Lower lobe of right lung (tissue), 2 donors: ENCODE results near the gene SMIM32. TPM values are rescaled to one million over a fixed set of nuclear protein-coding genes. Genes with fewer than 3 reads are reported as not detected.

ENCODE experiments used
- ATAC-seq, 2 donors: fragments of 200-7000 bp; cut with Tn5 transposase; one replicate each; pipeline ENCODE4 v1.9.1; 2020 to 2022; ENCODE audit warnings: mild to moderate bottlenecking in 2 of 2, moderate library complexity in 2 of 2
- DNase-seq: peaks from one replicate; pipeline ENCODE4 v3.0.0-alpha.2; 2020
- H3K27ac ChIP-seq: fragments of 200-600 bp; one replicate; pipeline ENCODE4 v1.8.0; 2022
- H3K27me3 ChIP-seq: fragments of 200-600 bp; one replicate; pipeline ENCODE4 v1.8.0; 2022; ENCODE audit warnings: low read depth
- H3K36me3 ChIP-seq: fragments of 200-600 bp; one replicate; pipeline ENCODE4 v1.8.0; 2022; ENCODE audit warnings: mild to moderate bottlenecking
- H3K4me1 ChIP-seq: fragments of 200-600 bp; one replicate; pipeline ENCODE4 v1.8.0; 2022
- H3K4me3 ChIP-seq: fragments of 200-600 bp; one replicate; pipeline ENCODE4 v1.8.0; 2022; ENCODE audit warnings: mild to moderate bottlenecking
- H3K9me3 ChIP-seq: fragments of 200-600 bp; one replicate; pipeline ENCODE4 v1.8.0; 2022
- CTCF ChIP-seq: fragments of 200-600 bp; IDR thresholded peaks from one replicate; pipeline ENCODE4 v1.8.0; 2022; ENCODE audit warnings: antibody characterized with exemption, mild to moderate bottlenecking
- intact Hi-C: fragments of 100-400 bp; cut with DNase I; formaldehyde crosslinking; loops from one replicate; pipeline ENCODE4 v1.11.0; 2022
- total RNA-seq: library from RNA; stranded (reverse); fragmentation: NEBNext Ultra II Directional; extraction: Animal tissue kit (Norgen Biotek cat#: 25700); gene quantifications from one replicate; pipeline ENCODE4 v1.2.1, GENCODE V29; 2021
- donor health status: DM: no; HTN: yes; CAD: no; lungs with severe emphysema.

Gene SMIM32
- total RNA-seq, 1 donor from 2014 or later = not detected

DNA sequence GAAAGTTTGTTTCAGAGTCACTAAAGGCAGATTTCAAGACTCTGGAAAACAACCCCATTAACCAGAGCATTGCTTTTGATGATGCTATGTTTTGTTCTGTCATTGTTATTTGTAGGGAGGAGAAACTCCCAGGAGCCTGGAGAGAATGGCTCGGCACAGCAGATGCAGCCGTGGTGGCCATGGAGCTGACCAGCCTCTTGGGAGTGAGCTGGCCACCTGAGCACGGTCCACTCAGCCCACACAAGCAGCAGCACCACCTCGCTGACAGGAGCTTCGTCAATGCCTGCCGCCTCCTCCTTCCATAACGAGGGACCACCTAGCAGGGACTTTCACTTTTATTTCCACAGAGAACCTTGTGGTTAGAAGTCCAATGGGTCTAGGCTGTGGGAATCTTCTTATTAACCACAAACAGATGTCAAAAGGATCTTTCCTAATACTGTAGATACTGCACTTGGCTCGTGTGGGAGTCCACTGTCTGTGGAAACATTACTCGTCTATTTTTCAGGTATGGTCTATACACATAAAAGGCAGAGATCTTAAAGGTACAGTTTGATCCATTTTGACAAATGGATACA is 21.0 kb upstream of the SMIM32 start:
- intact Hi-C loops = loop anchor here (5.0 kb wide), 1 partner anchor 327 kb away; no protein-coding TSS in a partner anchor
- DNase-seq (no peak), ATAC-seq (no peak)
- Histone ChIP-seq H3K27me3 (peaks cover 19% of the 10 kb centered on the region), H3K4me1 (no peaks in the 10 kb centered on the region), H3K36me3 (no peaks in the 10 kb centered on the region), H3K9me3 (no peaks in the 10 kb centered on the region), H3K4me3 (no peak overlapping the region), H3K27ac (no peak overlapping the region)
- TF ChIP-seq CTCF = no peak

GRCh38 chr5:136212252-136212721 is 19.3 kb upstream of the SMIM32 start:
- no peak overlapping the region for H3K4me3 ChIP-seq
- no peaks in the 10 kb centered on the region for H3K4me1 ChIP-seq
- H3K27ac ChIP-seq = no peak overlapping the region
- ATAC-seq (peak; percentile 50 to 58), DNase-seq (peak; percentile 53)
- H3K27me3 ChIP-seq = peaks cover 19% of the 10 kb centered on the region
- intact Hi-C loops = loop anchor here (5.0 kb wide), 1 partner anchor 325 kb away; no protein-coding TSS in a partner anchor
- peak; percentile 90 for TF ChIP-seq CTCF
- H3K36me3 ChIP-seq = no peaks in the 10 kb centered on the region
- H3K9me3 ChIP-seq = no peaks in the 10 kb centered on the region

DNA sequence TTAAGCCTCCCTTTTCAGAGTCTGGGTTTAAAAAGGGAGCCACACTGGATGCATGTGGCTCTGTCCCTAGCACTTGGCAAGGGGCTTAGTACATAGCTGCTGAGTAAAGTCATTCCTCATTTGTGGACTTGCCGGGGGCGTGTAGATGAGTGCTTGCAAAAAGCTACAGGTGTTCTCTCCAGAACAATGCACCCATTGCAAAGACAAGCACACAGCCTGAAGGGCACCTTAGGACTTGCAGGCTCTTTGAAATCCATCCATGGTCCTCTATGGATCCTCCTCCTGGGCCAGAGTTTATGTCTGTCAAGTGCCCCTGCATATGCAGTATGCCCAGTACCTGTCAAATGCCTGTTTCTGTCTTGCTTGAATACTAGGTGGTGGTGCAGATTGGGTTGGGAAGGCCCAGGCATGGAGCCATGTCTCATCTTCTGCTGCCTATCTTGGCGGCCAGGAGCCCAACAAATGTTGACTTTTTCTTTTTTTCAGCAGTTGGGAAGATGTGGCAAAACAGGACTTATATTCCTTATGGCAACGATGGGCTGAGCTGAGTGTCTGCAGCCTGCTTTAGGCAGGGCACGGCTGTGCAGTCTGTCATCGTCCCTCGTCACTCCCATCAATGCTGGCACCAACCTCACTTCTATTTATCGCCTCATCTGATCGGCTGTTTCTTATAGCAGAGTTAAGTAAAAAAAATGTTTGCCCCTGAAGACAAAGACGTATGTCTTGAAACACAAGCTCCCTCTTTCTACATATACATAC is 18.5 kb upstream of the SMIM32 start:
- DNase-seq (no peak), ATAC-seq (no peak)

GRCh38 chr5:136210259-136210658 is 17.3 kb upstream of the SMIM32 start:
- Histone ChIP-seq H3K36me3 (no peaks in the 10 kb centered on the region), H3K4me1 (no peaks in the 10 kb centered on the region), H3K27me3 (peaks cover 19% of the 10 kb centered on the region), H3K27ac (no peak overlapping the region), H3K4me3 (no peak overlapping the region), H3K9me3 (no peaks in the 10 kb centered on the region)
- ATAC-seq (no peak), DNase-seq (no peak)
- TF ChIP-seq CTCF = no peak
- intact Hi-C loops = loop anchor here (5.0 kb wide), 1 partner anchor 323 kb away; no protein-coding TSS in a partner anchor

More for the DNA sequence above, 18.5 kb upstream of the SMIM32 start:
- Histone ChIP-seq H3K27me3 (peaks cover 19% of the 10 kb centered on the region), H3K4me3 (no peak overlapping the region), H3K36me3 (no peaks in the 10 kb centered on the region), H3K27ac (no peak overlapping the region), H3K4me1 (no peaks in the 10 kb centered on the region), H3K9me3 (no peaks in the 10 kb centered on the region)
- TF ChIP-seq CTCF = no peak
- intact Hi-C loops = loop anchor here (5.0 kb wide), 1 partner anchor 324 kb away; no protein-coding TSS in a partner anchor

DNA sequence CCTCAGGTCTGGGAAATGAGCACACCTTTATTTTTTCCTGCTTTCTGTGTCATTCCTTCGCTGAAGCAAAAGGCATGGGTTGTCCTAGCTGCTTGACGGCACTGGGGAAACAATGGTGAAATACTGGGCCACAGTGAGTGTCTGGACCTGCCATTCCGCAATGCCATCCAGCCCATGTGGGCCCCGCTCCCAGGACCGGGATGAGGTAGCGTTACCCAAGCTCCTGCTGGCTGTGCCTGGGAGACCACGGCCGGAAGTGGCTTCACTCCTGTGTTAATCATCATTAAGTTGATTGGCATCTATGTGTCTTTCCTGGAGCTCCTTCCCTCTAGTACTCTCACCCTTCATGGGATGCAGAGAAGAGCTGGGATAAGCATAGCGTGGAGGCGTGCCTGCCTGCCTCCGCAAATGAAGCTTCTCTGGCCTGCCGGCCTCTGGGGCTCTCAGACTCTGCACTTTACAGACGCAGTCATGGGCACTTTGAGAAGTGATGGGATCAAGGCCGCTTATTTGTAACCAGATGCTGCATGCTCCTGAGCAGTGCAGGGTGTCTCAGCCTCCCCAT is 16.5 kb upstream of the SMIM32 start:
- TF ChIP-seq CTCF = no peak
- DNase-seq (no peak), ATAC-seq (no peak)
- H3K27ac ChIP-seq = no peak overlapping the region
- H3K4me3 ChIP-seq = no peak overlapping the region
- H3K9me3 ChIP-seq = no peaks in the 10 kb centered on the region
- intact Hi-C loops = no loop called here
- no peaks in the 10 kb centered on the region for H3K36me3 ChIP-seq
- peaks cover 19% of the 10 kb centered on the region for H3K27me3 ChIP-seq
- H3K4me1 ChIP-seq = no peaks in the 10 kb centered on the region
